Spleen (tissue), 11 donors: ENCODE data around the gene ERVMER34-1. TPM values are rescaled to one million over a fixed set of nuclear protein-coding genes. Genes with fewer than 3 reads are reported as not detected.

ENCODE experiments used
- DNase-seq: peaks from one replicate; pipeline ENCODE4 v3.0.0-alpha.2; 2020
- H3K27ac ChIP-seq, 8 donors: fragments of 200-600 bp; sonication (generic) in 7 of 8; 1 replicate in 4 of 8; 2 replicates in 4 of 8; pipeline versions ENCODE4 v1.5.0 to v1.8.0; 2016 to 2021; ENCODE audit warnings: inconsistent platforms in 4 of 8, mild to moderate bottlenecking in 4 of 8, moderate library complexity in 1 of 8
- H3K27me3 ChIP-seq, 7 donors: fragments of 200-600 bp; sonication (generic) in 6 of 7; replicated peaks in 1 of 7; 1 replicate in 4 of 7; 2 replicates in 3 of 7; pipeline versions ENCODE4 v1.5.0 to v1.8.0; 2016 to 2021; ENCODE audit warnings: inconsistent platforms in 3 of 7, mild to moderate bottlenecking in 1 of 7
- H3K36me3 ChIP-seq, 6 donors: fragments of 200-600 bp; sonication (generic) in 5 of 6; 1 replicate in 4 of 6; 2 replicates in 2 of 6; pipeline versions ENCODE4 v1.5.0 to v1.8.0; 2016 to 2021; ENCODE audit warnings: inconsistent platforms in 2 of 6
- H3K4me1 ChIP-seq, 6 donors: fragments of 200-600 bp; sonication (generic) in 5 of 6; 1 replicate in 3 of 6; 2 replicates in 3 of 6; pipeline versions ENCODE4 v1.5.0 to v1.8.0; 2016 to 2021; ENCODE audit warnings: inconsistent platforms in 3 of 6
- H3K4me3 ChIP-seq, 8 donors: fragments of 200-600 bp; sonication (generic) in 7 of 8; 1 replicate in 4 of 8; 2 replicates in 4 of 8; pipeline versions ENCODE4 v1.5.0 to v1.8.0; 2016 to 2021; ENCODE audit warnings: inconsistent platforms in 4 of 8, mild to moderate bottlenecking in 4 of 8, moderate library complexity in 2 of 8
- H3K9me3 ChIP-seq, 8 donors: fragments of 200-600 bp; sonication (generic) in 7 of 8; 1 replicate in 4 of 8; 2 replicates in 4 of 8; pipeline versions ENCODE4 v1.5.0 to v1.8.0; 2016 to 2021; ENCODE audit warnings: inconsistent platforms in 4 of 8
- CTCF ChIP-seq, 11 experiments: fragments of 200-600 bp in 7 of 11; fragments of 450-650 bp in 4 of 11; sonication (generic) in 4 of 11; IDR thresholded peaks in 8 of 11; conservative IDR thresholded peaks in 3 of 11; 1 replicate in 7 of 11; 2 replicates in 4 of 11; pipeline versions ENCODE4 v1.4.0 to v1.8.0; 2016 to 2021; ENCODE audit warnings: antibody characterized with exemption in 11 of 11, inconsistent platforms in 4 of 11, mild to moderate bottlenecking in 1 of 11
- POLR2AphosphoS5 ChIP-seq, 3 donors: sonication (generic); formaldehyde crosslinking; IDR thresholded peaks; one replicate each; pipeline ENCODE4 v1.5.1; 2017; ENCODE audit warnings: antibody characterized with exemption in 3 of 3
- intact Hi-C: fragments of 100-400 bp; cut with DNase I; formaldehyde crosslinking; loops from one replicate; pipeline ENCODE4 v1.15.0; 2023; ENCODE audit warnings: low total_unique reads
- microRNA-seq, 3 donors: library from miRNA; unstranded; fragments of <30 nt; microRNA quantifications; one replicate each; pipeline versions ENCODE4 to v1.1.0, GENCODE V29; 2019 to 2020
- polyA plus RNA-seq, 3 donors: library from polyadenylated mRNA; stranded (reverse); fragments of 200-250 nt; gene quantifications; one replicate each; pipeline ENCODE4 v1.2.1, GENCODE V29; 2013
- small RNA-seq, 4 donors: library from RNA; depleted of rRNA; stranded (forward); fragments of <200 nt; gene quantifications; one replicate each; pipeline ENCODE3, GENCODE V24; 2016
- total RNA-seq, 7 donors: library from RNA; depleted of rRNA in 3 of 7; stranded (reverse); fragments of >200 nt in 3 of 7; fragmentation: NEBNext Ultra II Directional in 4 of 7; extraction: Animal tissue kit (Norgen Biotek cat#: 25700) in 4 of 7; gene quantifications; one replicate each; pipeline versions ENCODE4 v1.1.0 to v1.2.1, GENCODE V29; 2016 to 2021
- donor health status: healthy with polysubstance abuse.
- donor health status: DM: no; HTN: no; CAD: no; lungs with moderate emphysema.
- donor health status: DM: no; HTN: no; CAD: no.
- donor health status: Bipolar disorder and iron deficiency.
- donor health status: healthy.
- donor health status: DM: no; HTN: no; CAD: no.
- donor health status: DM: yes; HTN: yes; CAD: no.

Gene ERVMER34-1
- total and polyA plus RNA-seq, 10 donors, result 0.09 to 2.6 (median 0.86) TPM

GRCh38 chr4:52693492-52693891, 57.7 kb downstream of the ERVMER34-1 start:
- Histone ChIP-seq H3K36me3 (no peaks in the 10 kb centered on the region), H3K27ac (no peak overlapping the region), H3K4me3 (no peak overlapping the region), H3K4me1 (no peaks in the 10 kb centered on the region), H3K27me3 (no peaks in the 10 kb centered on the region), H3K9me3 (peaks cover 0 to 35% (median 28%) of the 10 kb centered on the region in 8 donors)
- no peak for DNase-seq
- intact Hi-C loops, result no loop called here
- TF ChIP-seq CTCF (IDR thresholded peaks at IDR 0.05 in 8 of 11, conservative IDR thresholded peaks at IDR 0.05 in 3 of 11) (no peak), POLR2AphosphoS5 (IDR thresholded peaks at IDR 0.05) (no peak)

Small RNA genes within 50 kb of the gene (microRNA-seq; reads per million reads assigned to microRNA genes)
- 5.1 to 13.7 (median 8.0) reads per million in 3 donors for gene MIR4449

Small RNA genes within 50 kb of the gene (small RNA-seq; reads per million reads assigned to genes)
- 0 to 3.3 (median 1.8) reads per million in 4 donors for gene MIR4449
- gene RF00019, result 0 reads per million in 4 donors
- 0 reads per million in 4 donors for gene RF00568
- 33.7 to 65.1 (median 48.3) reads per million in 4 donors for gene SNORA26

Other genes with a start within 250 kb of the ERVMER34-1 start
- 10 to 100 TPM in 5 of 7 donors, 1 to 10 TPM in 2; 6.5 to 17.1 (median 10.9) TPM for gene USP46, start 92.1 kb downstream of the ERVMER34-1 start, total RNA-seq
- gene USP46, start 92.1 kb downstream of the ERVMER34-1 start, polyA plus RNA-seq, result 1 to 10 TPM; 1.2 to 2.3 (median 1.5) TPM
- 10 to 100 TPM in 5 of 7 donors, 1 to 10 TPM in 2; 4.4 to 55.6 (median 31.6) TPM for gene RASL11B, start 110.9 kb upstream of the ERVMER34-1 start, total RNA-seq
- 10 to 100 TPM; 12.2 to 16.5 (median 13.6) TPM for gene RASL11B, start 110.9 kb upstream of the ERVMER34-1 start, polyA plus RNA-seq